ENCODE measurements around the gene ELMO1.

ELMO1 gene

DNA sequence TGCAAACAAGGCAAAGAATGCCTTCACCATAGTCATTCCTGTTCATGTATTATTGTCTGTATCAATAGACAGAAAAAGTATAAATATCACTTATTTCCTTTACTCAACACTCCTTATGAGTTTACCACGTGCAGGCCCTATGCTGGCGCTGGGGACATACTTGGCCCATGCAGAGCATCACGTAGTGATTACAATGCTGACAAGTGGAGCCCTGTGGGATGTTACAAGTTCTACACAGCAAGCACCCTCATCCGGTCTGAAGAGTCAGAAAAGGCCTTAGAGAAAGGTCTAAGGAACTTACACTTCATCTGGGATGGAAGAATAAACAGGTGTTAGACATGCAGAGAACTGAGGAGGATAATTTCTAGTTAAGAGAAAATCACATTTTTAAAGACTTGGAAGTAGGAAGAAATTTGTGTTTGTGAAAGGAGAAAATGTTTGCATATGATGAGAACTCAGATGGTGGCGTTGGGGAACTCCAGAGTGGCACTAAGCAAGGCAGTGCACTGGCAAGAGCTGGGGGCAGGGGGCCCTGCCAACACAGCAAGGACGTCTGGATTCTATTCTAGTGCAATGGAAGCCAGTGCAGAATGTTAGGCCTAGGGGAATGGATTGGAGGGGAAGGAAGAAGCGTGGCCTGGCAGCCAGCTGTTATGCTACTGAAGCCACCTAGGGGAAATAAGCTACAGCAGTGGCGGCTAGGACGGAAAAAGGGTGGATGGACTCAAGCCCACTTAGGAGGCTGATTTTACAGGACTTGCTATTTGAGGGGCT lies 116.2 kb downstream of the ELMO1 start:
- Histone ChIP-seq H3K36me3 (ENCODE audit: insufficient read depth, low read depth, low read length) (no peaks in the 10 kb centered on the region), H3K4me3 (ENCODE audit: low read length) (no peak overlapping the region), H3K9me3 (ENCODE audit: insufficient read depth, low read depth, low read length) (no peaks in the 10 kb centered on the region), H3K9ac (ENCODE audit: low read depth, low read length) (no peak overlapping the region), H3K27me3 (ENCODE audit: insufficient read depth, low read length) (no peaks in the 10 kb centered on the region), H3K27ac (ENCODE audit: low read length) (no peak overlapping the region), H3K4me1 (ENCODE audit: insufficient read depth, low read length) (peaks cover 7% of the 10 kb centered on the region; the same call in 1 of the 2 replicates)

GRCh38 chr7:37330775-37331174 lies 117.9 kb downstream of the ELMO1 start:
- H3K36me3 ChIP-seq (ENCODE audit: insufficient read depth, low read depth, low read length) = no peaks in the 10 kb centered on the region
- H3K27me3 ChIP-seq (ENCODE audit: insufficient read depth, low read length) = no peaks in the 10 kb centered on the region
- peaks cover 12% of the 10 kb centered on the region; the same call in 1 of the 2 replicates for H3K4me1 ChIP-seq (ENCODE audit: insufficient read depth, low read length)
- no peak overlapping the region for H3K4me3 ChIP-seq (ENCODE audit: low read length)
- no peaks in the 10 kb centered on the region for H3K9me3 ChIP-seq (ENCODE audit: insufficient read depth, low read depth, low read length)
- no peak overlapping the region for H3K27ac ChIP-seq (ENCODE audit: low read length)
- H3K9ac ChIP-seq (ENCODE audit: low read depth, low read length) = no peak overlapping the region

GRCh38 chr7:37329940-37330339 lies 118.7 kb downstream of the ELMO1 start:
- Histone ChIP-seq H3K9me3 (ENCODE audit: insufficient read depth, low read depth, low read length) (no peaks in the 10 kb centered on the region), H3K36me3 (ENCODE audit: insufficient read depth, low read depth, low read length) (no peaks in the 10 kb centered on the region)

GRCh38 chr7:37327288-37327687 lies 121.4 kb downstream of the ELMO1 start:
- Histone ChIP-seq H3K27ac (ENCODE audit: low read length) (no peak overlapping the region), H3K9me3 (ENCODE audit: insufficient read depth, low read depth, low read length) (no peaks in the 10 kb centered on the region), H3K4me1 (ENCODE audit: insufficient read depth, low read length) (0 out of 2 replicates have a peak, but pooled peaks cover 4% of the 10 kb centered on the region), H3K36me3 (ENCODE audit: insufficient read depth, low read depth, low read length) (no peaks in the 10 kb centered on the region), H3K9ac (ENCODE audit: low read depth, low read length) (no peak overlapping the region), H3K27me3 (ENCODE audit: insufficient read depth, low read length) (no peaks in the 10 kb centered on the region), H3K4me3 (ENCODE audit: low read length) (no peak overlapping the region)

More at GRCh38 chr7:37329940-37330339, 118.7 kb downstream of the ELMO1 start:
- no peak overlapping the region for H3K4me3 ChIP-seq (ENCODE audit: low read length)
- H3K27ac ChIP-seq (ENCODE audit: low read length) = no peak overlapping the region
- H3K27me3 ChIP-seq (ENCODE audit: insufficient read depth, low read length) = no peaks in the 10 kb centered on the region
- H3K4me1 ChIP-seq (ENCODE audit: insufficient read depth, low read length) = peaks cover 12% of the 10 kb centered on the region; the same call in 1 of the 2 replicates
- no peak overlapping the region for H3K9ac ChIP-seq (ENCODE audit: low read depth, low read length)

GRCh38 chr7:37323966-37324365 lies 124.7 kb downstream of the ELMO1 start:
- no peaks in the 10 kb centered on the region for H3K9me3 ChIP-seq (ENCODE audit: insufficient read depth, low read depth, low read length)
- H3K36me3 ChIP-seq (ENCODE audit: insufficient read depth, low read depth, low read length) = no peaks in the 10 kb centered on the region
- no peak overlapping the region for H3K27ac ChIP-seq (ENCODE audit: low read length)
- H3K9ac ChIP-seq (ENCODE audit: low read depth, low read length) = no peak overlapping the region
- no peaks in the 10 kb centered on the region for H3K27me3 ChIP-seq (ENCODE audit: insufficient read depth, low read length)
- H3K4me1 ChIP-seq (ENCODE audit: insufficient read depth, low read length) = 0 out of 2 replicates have a peak, but pooled peaks cover 4% of the 10 kb centered on the region
- no peak overlapping the region for H3K4me3 ChIP-seq (ENCODE audit: low read length)

- H3K4me3 ChIP-seq (ENCODE audit: low read length) = no peak overlapping the region
Measured at GRCh38 chr7:37322831-37323230, 125.8 kb downstream of the ELMO1 start.

DNA sequence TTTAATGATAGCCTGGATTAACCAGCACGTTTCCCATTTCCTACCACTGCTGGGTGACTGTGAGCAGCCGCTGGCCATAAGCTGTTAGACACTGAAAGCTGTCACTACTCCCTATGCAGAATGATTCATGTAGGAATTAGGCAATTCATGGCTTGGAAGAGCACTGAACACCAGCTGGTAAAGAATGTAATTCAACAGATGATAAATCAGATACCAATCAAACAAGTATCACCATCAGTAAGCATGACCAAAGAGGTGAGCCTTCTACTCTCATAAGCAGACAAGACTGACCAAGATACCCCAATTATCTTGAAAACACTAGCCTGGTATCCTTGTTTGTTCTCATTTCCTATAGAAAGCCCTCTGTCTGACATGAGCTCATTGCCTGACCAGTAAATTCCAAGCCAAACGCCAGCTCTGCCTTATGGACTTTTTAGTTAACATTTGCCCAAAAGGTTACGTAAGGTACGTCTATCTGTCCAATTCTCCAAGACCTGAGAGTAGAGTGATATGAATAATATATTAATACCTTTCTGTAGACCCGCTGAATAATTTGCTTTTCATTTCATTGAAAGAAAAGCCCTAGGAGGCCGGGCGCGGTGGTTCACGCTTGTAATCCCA lies 127.7 kb downstream of the ELMO1 start:
- Histone ChIP-seq H3K36me3 (ENCODE audit: insufficient read depth, low read depth, low read length) (no peaks in the 10 kb centered on the region), H3K27ac (ENCODE audit: low read length) (no peak overlapping the region), H3K27me3 (ENCODE audit: insufficient read depth, low read length) (no peaks in the 10 kb centered on the region), H3K4me1 (ENCODE audit: insufficient read depth, low read length) (no peaks in the 10 kb centered on the region), H3K4me3 (ENCODE audit: low read length) (no peak overlapping the region), H3K9me3 (ENCODE audit: insufficient read depth, low read depth, low read length) (no peaks in the 10 kb centered on the region), H3K9ac (ENCODE audit: low read depth, low read length) (no peak overlapping the region)

More at GRCh38 chr7:37322831-37323230, 125.8 kb downstream of the ELMO1 start:
- H3K27me3 ChIP-seq (ENCODE audit: insufficient read depth, low read length) = no peaks in the 10 kb centered on the region
- no peak overlapping the region for H3K9ac ChIP-seq (ENCODE audit: low read depth, low read length)
- H3K4me1 ChIP-seq (ENCODE audit: insufficient read depth, low read length) = 0 out of 2 replicates have a peak, but pooled peaks cover 4% of the 10 kb centered on the region
- no peaks in the 10 kb centered on the region for H3K36me3 ChIP-seq (ENCODE audit: insufficient read depth, low read depth, low read length)
- no peaks in the 10 kb centered on the region for H3K9me3 ChIP-seq (ENCODE audit: insufficient read depth, low read depth, low read length)
- no peak overlapping the region for H3K27ac ChIP-seq (ENCODE audit: low read length)

DNA sequence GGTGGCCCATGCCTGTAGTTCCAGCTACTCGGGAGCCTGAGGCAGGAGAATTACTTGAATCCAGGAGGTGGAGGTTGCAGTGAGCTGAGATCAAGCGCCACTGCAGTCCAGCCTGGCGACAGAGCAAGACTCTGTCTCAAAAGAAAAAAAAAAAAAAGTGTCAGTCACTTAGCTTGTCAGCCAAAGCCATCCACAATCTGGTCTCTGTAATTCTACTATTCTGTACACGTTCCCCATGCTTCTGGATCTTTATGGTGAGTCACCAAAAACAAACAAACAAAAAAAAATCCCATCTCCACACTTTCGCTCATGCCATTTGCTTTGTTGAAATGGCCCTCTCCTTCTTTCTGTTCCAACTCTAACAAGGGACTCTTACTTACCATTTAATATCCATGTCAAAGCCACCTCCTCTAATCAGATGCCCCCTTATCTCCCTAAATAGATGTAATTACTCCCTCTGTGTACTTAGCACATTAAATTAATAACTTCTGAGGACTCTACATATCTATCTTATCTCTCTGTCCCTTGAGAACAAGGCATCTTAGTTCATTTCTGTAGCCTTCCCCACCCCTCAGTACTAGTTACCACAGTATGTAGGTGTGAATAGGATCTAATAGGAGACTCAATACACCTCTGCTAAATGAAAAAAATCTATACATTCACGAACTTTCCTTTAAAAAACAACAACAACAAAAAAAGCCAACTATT lies 128.4 kb downstream of the ELMO1 start:
- Histone ChIP-seq H3K27ac (ENCODE audit: low read length) (no peak overlapping the region), H3K9ac (ENCODE audit: low read depth, low read length) (no peak overlapping the region), H3K9me3 (ENCODE audit: insufficient read depth, low read depth, low read length) (no peaks in the 10 kb centered on the region), H3K4me3 (ENCODE audit: low read length) (no peak overlapping the region), H3K36me3 (ENCODE audit: insufficient read depth, low read depth, low read length) (no peaks in the 10 kb centered on the region), H3K4me1 (ENCODE audit: insufficient read depth, low read length) (no peaks in the 10 kb centered on the region), H3K27me3 (ENCODE audit: insufficient read depth, low read length) (no peaks in the 10 kb centered on the region)

- Histone ChIP-seq H3K4me1 (ENCODE audit: insufficient read depth, low read length) (peaks cover 6% of the 10 kb centered on the region; the same call in 1 of the 2 replicates), H3K27ac (ENCODE audit: low read length) (no peak overlapping the region), H3K36me3 (ENCODE audit: insufficient read depth, low read depth, low read length) (no peaks in the 10 kb centered on the region; the same call in 1 of the 2 replicates)
Measured at GRCh38 chr7:37318541-37318940, 130.1 kb downstream of the ELMO1 start.

DNA sequence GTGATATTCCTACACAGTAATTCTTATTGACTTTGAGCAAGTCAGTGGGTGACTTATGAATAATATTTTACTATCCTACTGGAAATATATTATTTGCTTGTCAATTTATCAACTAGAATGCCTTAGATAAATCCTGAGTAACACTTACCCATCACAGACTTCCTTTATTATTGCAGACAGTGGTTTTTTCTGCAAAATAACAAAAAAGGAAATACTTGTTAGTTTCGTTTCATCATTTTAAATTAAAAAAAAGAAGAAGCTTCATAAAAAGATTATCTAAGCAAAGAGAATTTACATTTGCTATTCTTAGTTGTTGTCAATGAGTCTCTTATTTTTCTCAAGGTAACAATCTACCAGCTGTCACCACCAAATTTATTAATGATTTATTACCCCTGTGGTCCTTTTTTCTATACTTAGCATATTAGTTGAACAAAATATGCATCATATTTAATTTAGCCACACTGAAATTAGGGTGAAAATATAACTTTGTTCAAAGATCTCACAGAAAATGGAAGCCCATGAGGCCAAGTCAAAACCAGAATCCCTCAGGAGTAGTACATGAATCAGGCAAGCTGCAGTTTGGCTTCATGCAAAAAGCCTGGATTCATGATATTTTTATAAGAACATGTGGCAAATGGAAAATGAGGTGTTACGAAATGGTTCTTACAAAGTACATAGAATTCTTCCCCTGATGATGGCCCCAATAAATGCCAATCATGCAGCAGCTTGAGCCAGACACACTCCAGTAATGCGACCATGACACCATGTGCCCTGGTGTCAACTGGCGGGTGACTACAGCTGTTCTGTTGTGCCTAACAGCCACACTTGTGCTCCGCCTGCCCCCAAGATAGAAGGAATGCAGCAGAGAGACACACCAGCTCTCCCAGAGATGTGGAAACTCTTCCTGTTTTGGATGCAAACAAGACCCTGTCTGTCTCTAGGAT lies 132.6 kb downstream of the ELMO1 start:
- Histone ChIP-seq H3K36me3 (ENCODE audit: insufficient read depth, low read depth, low read length) (no peaks in the 10 kb centered on the region; the same call in 1 of the 2 replicates), H3K4me3 (ENCODE audit: low read length) (no peak overlapping the region), H3K27ac (ENCODE audit: low read length) (no peak overlapping the region), H3K9me3 (ENCODE audit: insufficient read depth, low read depth, low read length) (no peaks in the 10 kb centered on the region), H3K4me1 (ENCODE audit: insufficient read depth, low read length) (peaks cover 7% of the 10 kb centered on the region; the same call in 1 of the 2 replicates), H3K9ac (ENCODE audit: low read depth, low read length) (no peak overlapping the region), H3K27me3 (ENCODE audit: insufficient read depth, low read length) (no peaks in the 10 kb centered on the region)

More at GRCh38 chr7:37318541-37318940, 130.1 kb downstream of the ELMO1 start:
- no peaks in the 10 kb centered on the region for H3K27me3 ChIP-seq (ENCODE audit: insufficient read depth, low read length)
- no peak overlapping the region for H3K9ac ChIP-seq (ENCODE audit: low read depth, low read length)
- H3K4me3 ChIP-seq (ENCODE audit: low read length) = no peak overlapping the region
- no peaks in the 10 kb centered on the region for H3K9me3 ChIP-seq (ENCODE audit: insufficient read depth, low read depth, low read length)

DNA sequence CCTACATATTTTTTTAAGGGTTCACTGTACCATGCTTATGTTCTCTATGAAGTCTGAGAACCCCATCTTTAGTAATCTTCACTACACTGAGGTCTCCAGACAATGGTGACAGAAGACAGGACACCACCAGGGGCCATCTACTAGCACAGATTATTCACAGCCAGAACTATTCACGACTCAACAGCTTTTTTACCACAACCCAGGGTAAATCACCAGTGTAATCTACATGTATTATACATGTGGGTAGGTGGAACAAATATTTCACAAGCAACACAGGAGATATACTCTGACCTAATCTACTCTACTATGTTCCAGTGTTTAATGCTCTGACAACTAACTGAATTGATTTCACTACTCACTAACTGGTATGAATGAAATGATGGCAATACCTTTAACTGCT lies 136.1 kb downstream of the ELMO1 start:
- H3K27me3 ChIP-seq (ENCODE audit: insufficient read depth, low read length) = no peaks in the 10 kb centered on the region
- H3K4me1 ChIP-seq (ENCODE audit: insufficient read depth, low read length) = peaks cover 11% of the 10 kb centered on the region; the same call in 1 of the 2 replicates
- no peaks in the 10 kb centered on the region; the same call in 1 of the 2 replicates for H3K36me3 ChIP-seq (ENCODE audit: insufficient read depth, low read depth, low read length)
- no peaks in the 10 kb centered on the region for H3K9me3 ChIP-seq (ENCODE audit: insufficient read depth, low read depth, low read length)
- H3K4me3 ChIP-seq (ENCODE audit: low read length) = no peak overlapping the region
- H3K27ac ChIP-seq (ENCODE audit: low read length) = no peak overlapping the region
- H3K9ac ChIP-seq (ENCODE audit: low read depth, low read length) = no peak overlapping the region

Measured in iPS-20b (cell line).